ENCODE results near the gene RAB11B. TPM values are rescaled to one million over a fixed set of nuclear protein-coding genes. Genes with fewer than 3 reads are reported as not detected.
"Not testable (repeated sequence)": the region's sequence is repeated elsewhere in the genome, so short reads cannot be mapped to it uniquely, and the experiment has no call there.

RAB11B gene
- polyA plus RNA-seq, 1 donor from 2014 or later = 71.1 TPM

DNA sequence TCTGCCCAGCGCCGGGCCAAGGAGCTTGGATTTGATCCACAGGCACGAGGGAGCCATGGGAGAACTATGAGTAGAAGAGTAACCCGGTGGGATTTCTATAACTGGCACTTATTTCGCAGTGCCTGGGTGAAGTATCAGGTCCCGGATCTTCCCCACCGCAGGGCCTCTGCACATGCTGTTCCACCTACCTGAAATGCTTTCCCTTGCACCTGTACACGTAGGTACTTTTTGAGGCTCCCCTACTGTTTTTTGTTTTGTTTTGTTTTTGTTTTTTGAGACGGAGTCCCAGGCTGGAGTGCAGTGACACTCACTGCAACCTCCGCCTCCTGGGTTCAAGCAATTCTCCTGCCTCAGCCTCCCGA is 46.7 kb upstream of the RAB11B start:
- Histone ChIP-seq H3K9me2 (ENCODE audit: insufficient read depth, low read length) (no peaks in the 10 kb centered on the region), H3F3A (ENCODE audit: insufficient read depth, low read length, poor library complexity, severe bottlenecking) (no peaks in the 10 kb centered on the region), H3K4me3 (ENCODE audit: low read length) (peak overlapping the region; percentile 31), H4K20me1 (ENCODE audit: insufficient read depth) (no peaks in the 10 kb centered on the region), H3K27ac (ENCODE audit: low read length) (no peak overlapping the region), H3K9me3 (ENCODE audit: low read length) (no peaks in the 10 kb centered on the region), H3K36me3 (ENCODE audit: insufficient read depth, low read length) (no peaks in the 10 kb centered on the region), H3K27me3 (ENCODE audit: insufficient read depth, low read depth, low read length) (peaks cover 34% of the 10 kb centered on the region), H3K9ac (ENCODE audit: low read length) (no peak overlapping the region), H2AFZ (ENCODE audit: low read depth, low read length) (no peak overlapping the region), H3K79me2 (replicated peaks; ENCODE audit: insufficient read depth, low read length) (no peaks in the 10 kb centered on the region), H3K4me2 (ENCODE audit: low read length) (no peak overlapping the region)
- TF ChIP-seq RAD21 (conservative IDR thresholded peaks at IDR 0.05) (no peak), MXI1 (conservative IDR thresholded peaks at IDR 0.05; ENCODE audit: poor library complexity, severe bottlenecking) (no peak), REST (IDR thresholded peaks at IDR 0.05; ENCODE audit: borderline replicate concordance) (no peak), EP300 (conservative IDR thresholded peaks at IDR 0.05; ENCODE audit: poor library complexity, severe bottlenecking) (no peak)

DNA sequence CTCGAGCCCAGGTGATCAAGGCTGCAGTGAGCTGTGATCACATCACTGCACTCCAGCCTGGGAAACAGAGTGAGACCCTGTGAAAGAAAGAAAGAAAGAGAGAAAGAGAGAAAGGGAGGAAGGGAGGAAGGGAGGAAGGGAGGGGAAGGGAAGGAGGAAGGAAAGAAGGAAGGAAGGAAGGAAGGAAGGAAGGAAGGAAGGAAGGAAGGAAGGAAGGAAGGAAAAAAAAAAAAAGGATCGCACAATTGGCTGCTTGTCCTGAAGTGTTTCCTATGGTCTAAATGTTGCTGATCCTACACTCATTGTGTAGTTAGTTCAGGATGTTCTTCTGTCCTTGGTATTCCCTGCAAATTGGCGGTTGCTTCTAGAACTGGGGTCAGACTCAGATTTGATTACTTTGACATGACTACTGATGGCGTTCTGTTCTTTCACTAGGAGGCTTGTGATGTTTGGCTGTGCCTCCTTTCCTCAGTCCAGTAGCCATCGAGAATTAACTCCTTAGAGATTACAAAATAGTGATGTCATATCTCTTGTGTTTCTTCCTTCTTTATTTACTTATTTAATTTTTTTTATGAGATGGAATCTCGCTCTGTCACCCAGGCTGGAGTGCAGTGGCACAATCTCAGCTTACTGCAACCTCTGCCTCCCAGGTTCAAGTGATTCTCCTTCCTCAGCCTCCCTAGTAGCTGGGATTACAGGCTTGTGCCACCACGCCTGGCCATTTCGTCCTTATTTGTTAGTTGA is 40.4 kb upstream of the RAB11B start:
- not testable (repeated sequence) for H3K4me3 ChIP-seq (ENCODE audit: low read length); H3K4me2 ChIP-seq (ENCODE audit: low read length); H3K9me3 ChIP-seq (ENCODE audit: low read length); H3K36me3 ChIP-seq (ENCODE audit: insufficient read depth, low read length); H3F3A ChIP-seq (ENCODE audit: insufficient read depth, low read length, poor library complexity, severe bottlenecking); H4K20me1 ChIP-seq (ENCODE audit: insufficient read depth); H2AFZ ChIP-seq (ENCODE audit: low read depth, low read length); H3K27ac ChIP-seq (ENCODE audit: low read length); H3K79me2 ChIP-seq (replicated peaks; ENCODE audit: insufficient read depth, low read length); H3K9ac ChIP-seq (ENCODE audit: low read length); H3K27me3 ChIP-seq (ENCODE audit: insufficient read depth, low read depth, low read length); H3K9me2 ChIP-seq (ENCODE audit: insufficient read depth, low read length)

DNA sequence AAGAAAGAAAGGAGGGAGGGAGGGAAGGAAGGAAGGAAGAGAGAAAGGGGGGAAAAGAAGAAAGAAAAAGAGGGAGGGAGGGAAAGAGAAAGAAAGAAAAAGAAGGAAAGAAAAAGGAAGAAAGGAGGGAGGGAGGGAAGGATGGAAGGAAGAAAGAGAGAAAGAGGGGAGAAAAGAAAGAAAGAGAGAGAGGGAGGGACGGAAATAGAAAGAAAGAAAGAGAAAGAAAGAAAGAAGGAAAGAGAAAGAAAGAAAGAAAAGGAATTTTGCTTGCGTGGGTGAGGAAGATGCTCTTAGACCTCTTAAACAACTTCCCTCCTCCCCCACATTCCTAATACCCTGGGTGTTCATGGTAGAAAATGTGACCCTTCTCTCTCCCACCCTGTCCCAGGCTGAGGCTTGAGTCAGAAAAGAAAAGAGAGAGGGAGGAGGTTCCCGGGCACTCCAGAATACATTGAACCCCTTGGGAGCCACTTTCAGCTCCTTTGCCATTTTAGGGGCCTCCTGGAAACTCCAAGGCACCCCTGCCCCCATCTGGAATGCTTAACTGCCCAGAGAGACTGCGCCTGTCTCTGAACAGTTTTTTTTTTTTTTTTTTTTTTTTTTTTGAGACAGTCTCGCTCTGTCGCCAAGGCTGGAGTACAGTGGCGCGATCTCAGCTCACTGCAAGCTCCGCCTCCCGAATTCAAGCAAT is 37.9 kb upstream of the RAB11B start:
- no peaks in the 10 kb centered on the region for H3F3A ChIP-seq (ENCODE audit: insufficient read depth, low read length, poor library complexity, severe bottlenecking)
- H3K36me3 ChIP-seq (ENCODE audit: insufficient read depth, low read length) = no peaks in the 10 kb centered on the region
- H3K9me3 ChIP-seq (ENCODE audit: low read length) = no peaks in the 10 kb centered on the region
- H3K4me2 ChIP-seq (ENCODE audit: low read length) = no peak overlapping the region
- H3K9ac ChIP-seq (ENCODE audit: low read length) = no peak overlapping the region
- no peaks in the 10 kb centered on the region for H3K9me2 ChIP-seq (ENCODE audit: insufficient read depth, low read length)
- H3K79me2 ChIP-seq (replicated peaks; ENCODE audit: insufficient read depth, low read length) = no peaks in the 10 kb centered on the region
- TF ChIP-seq POLR2AphosphoS5 (IDR thresholded peaks at IDR 0.05) = no peak
- TF ChIP-seq TAF1 (IDR thresholded peaks at IDR 0.05; ENCODE audit: low read depth) = no peak
- TF ChIP-seq EZH2 (IDR thresholded peaks at IDR 0.05; ENCODE audit: borderline replicate concordance, insufficient read depth, low read length, poor library complexity, severe bottlenecking) = no peak
- no peak for TF ChIP-seq REST (IDR thresholded peaks at IDR 0.05; ENCODE audit: borderline replicate concordance)
- TF ChIP-seq RAD21 (conservative IDR thresholded peaks at IDR 0.05) = no peak
- TF ChIP-seq, protein P1, sequence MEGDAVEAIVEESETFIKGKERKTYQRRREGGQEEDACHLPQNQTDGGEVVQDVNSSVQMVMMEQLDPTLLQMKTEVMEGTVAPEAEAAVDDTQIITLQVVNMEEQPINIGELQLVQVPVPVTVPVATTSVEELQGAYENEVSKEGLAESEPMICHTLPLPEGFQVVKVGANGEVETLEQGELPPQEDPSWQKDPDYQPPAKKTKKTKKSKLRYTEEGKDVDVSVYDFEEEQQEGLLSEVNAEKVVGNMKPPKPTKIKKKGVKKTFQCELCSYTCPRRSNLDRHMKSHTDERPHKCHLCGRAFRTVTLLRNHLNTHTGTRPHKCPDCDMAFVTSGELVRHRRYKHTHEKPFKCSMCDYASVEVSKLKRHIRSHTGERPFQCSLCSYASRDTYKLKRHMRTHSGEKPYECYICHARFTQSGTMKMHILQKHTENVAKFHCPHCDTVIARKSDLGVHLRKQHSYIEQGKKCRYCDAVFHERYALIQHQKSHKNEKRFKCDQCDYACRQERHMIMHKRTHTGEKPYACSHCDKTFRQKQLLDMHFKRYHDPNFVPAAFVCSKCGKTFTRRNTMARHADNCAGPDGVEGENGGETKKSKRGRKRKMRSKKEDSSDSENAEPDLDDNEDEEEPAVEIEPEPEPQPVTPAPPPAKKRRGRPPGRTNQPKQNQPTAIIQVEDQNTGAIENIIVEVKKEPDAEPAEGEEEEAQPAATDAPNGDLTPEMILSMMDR (IDR thresholded peaks at IDR 0.05; ENCODE audit: poor library complexity, severe bottlenecking) = no peak
- no peak for TF ChIP-seq MXI1 (conservative IDR thresholded peaks at IDR 0.05; ENCODE audit: poor library complexity, severe bottlenecking)
- no peak for TF ChIP-seq EP300 (conservative IDR thresholded peaks at IDR 0.05; ENCODE audit: poor library complexity, severe bottlenecking)
- no peak for TF ChIP-seq SMC3 (conservative IDR thresholded peaks at IDR 0.05; ENCODE audit: poor library complexity)
- no peaks in the 10 kb centered on the region for H3K27me3 ChIP-seq (ENCODE audit: insufficient read depth, low read depth, low read length)
- H3K4me3 ChIP-seq (ENCODE audit: low read length) = no peak overlapping the region
- no peak overlapping the region for H3K27ac ChIP-seq (ENCODE audit: low read length)
- no peaks in the 10 kb centered on the region for H4K20me1 ChIP-seq (ENCODE audit: insufficient read depth)
- no peak overlapping the region for H2AFZ ChIP-seq (ENCODE audit: low read depth, low read length)

Measured in neural cell (in vitro differentiated cells).